ACC112 (cell line): ENCODE measurements around the gene SHISAL1.

Experiments
- H2AFZ ChIP-seq: fragments of 200-600 bp; sonication (generic); one replicate; pipeline ENCODE4 v1.6.0; 2017; ENCODE audit warnings: antibody characterized with exemption, low read length; ENCODE audit not compliant: unreplicated experiment
- H3K27ac ChIP-seq: fragments of 200-600 bp; sonication (generic); 2 replicates; pipeline ENCODE4 v1.5.1; 2014; ENCODE audit warnings: low read depth, mild to moderate bottlenecking, antibody characterized with exemption, low read length, moderate library complexity
- H3K27me3 ChIP-seq: fragments of 200-600 bp; sonication (generic); 2 replicates; pipeline ENCODE4 v1.6.1; 2014; ENCODE audit warnings: mild to moderate bottlenecking, antibody characterized with exemption, low read length, moderate library complexity, mixed read lengths; ENCODE audit not compliant: insufficient read depth
- H3K36me3 ChIP-seq: fragments of 200-600 bp; sonication (generic); 2 replicates; pipeline ENCODE4 v1.6.1; 2016; ENCODE audit warnings: mild to moderate bottlenecking, antibody characterized with exemption, low read length, moderate library complexity, mixed read lengths; ENCODE audit not compliant: insufficient read depth
- H3K4me1 ChIP-seq: fragments of 200-600 bp; sonication (generic); one replicate; pipeline ENCODE4 v1.6.1; 2016; ENCODE audit warnings: low read length, mixed read lengths; ENCODE audit not compliant: insufficient read depth, unreplicated experiment, control insufficient read depth
- H3K4me3 ChIP-seq: fragments of 200-600 bp; sonication (generic); 2 replicates; pipeline ENCODE4 v1.5.1; 2014; ENCODE audit warnings: mild to moderate bottlenecking, low read depth, low read length
- H3K79me2 ChIP-seq: fragments of 200-600 bp; sonication (generic); one replicate; pipeline ENCODE4 v1.6.0; 2016; ENCODE audit warnings: low read length; ENCODE audit not compliant: control insufficient read depth, unreplicated experiment, insufficient read depth

Gene SHISAL1

DNA sequence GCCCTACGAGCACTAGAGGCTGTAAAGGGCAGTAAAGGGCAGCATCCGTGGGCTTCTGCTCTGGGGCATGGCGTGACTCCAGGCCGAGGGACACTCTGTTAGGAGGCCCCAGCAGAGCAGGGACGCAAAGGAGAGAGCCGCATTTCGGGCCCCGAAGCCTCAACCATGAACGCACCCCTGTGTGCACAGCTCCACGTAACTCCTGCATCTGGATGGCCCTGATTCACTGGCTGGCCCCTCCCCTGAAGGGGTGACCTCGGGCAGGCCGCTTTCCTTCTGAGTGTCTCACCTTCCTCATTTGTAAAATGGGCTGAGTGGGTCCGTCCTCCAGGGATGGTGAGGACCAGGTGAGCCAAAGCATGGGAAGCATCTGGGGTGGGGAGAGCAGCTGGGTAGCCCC, 13.6 kb downstream of the SHISAL1 start:
- Histone ChIP-seq H3K4me1 (no peaks in the 10 kb centered on the region), H3K27me3 (no peaks in the 10 kb centered on the region), H3K4me3 (no peak overlapping the region), H3K36me3 (no peaks in the 10 kb centered on the region), H2AFZ (no peak overlapping the region), H3K27ac (no peak overlapping the region), H3K79me2 (no peaks in the 10 kb centered on the region)

- H3K79me2 ChIP-seq: no peaks in the 10 kb centered on the region
- no peaks in the 10 kb centered on the region for H3K36me3 ChIP-seq
- no peaks in the 10 kb centered on the region for H3K27me3 ChIP-seq
- no peak overlapping the region for H2AFZ ChIP-seq
- no peak overlapping the region for H3K4me3 ChIP-seq
- no peak overlapping the region for H3K27ac ChIP-seq
- H3K4me1 ChIP-seq: no peaks in the 10 kb centered on the region
These were observed 14.2 kb downstream of the SHISAL1 start for GRCh38 chr22:44298406-44299091.

DNA sequence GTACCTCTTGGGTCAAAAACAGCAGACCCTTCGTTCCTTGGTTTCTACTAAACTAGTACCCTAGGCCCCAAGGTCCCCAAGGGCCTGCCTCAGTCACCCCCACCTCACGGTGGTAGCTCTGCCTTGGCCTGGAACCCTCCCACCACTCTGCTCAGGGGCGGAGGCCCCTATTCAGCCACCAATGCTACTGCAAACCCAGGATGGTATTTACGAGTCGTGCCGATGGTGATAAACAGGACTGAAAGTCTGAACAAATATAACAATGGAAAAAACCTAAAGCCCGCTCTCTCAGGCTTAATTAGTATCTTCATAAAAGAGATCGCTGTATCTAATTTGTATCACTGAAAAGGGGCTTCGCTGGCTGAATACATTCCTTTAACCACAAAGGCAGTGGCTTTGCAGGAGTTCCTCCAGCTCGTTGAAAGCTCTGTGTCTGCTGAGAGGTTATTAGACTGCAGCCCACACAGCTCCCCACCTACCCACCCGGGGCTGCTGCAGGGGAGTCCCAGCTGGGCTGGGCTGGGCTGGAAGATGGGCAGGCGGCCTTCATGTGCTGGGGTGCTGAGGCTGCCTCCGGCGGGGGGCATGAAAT, 15.2 kb downstream of the SHISAL1 start:
- no peaks in the 10 kb centered on the region for H3K36me3 ChIP-seq
- H3K79me2 ChIP-seq: no peaks in the 10 kb centered on the region
- H3K27me3 ChIP-seq: no peaks in the 10 kb centered on the region
- H3K4me1 ChIP-seq: no peaks in the 10 kb centered on the region
- H3K4me3 ChIP-seq: no peak overlapping the region
- no peak overlapping the region for H2AFZ ChIP-seq
- no peak overlapping the region for H3K27ac ChIP-seq

GRCh38 chr22:44295406-44295805, 17.3 kb downstream of the SHISAL1 start:
- Histone ChIP-seq H2AFZ (no peak overlapping the region), H3K36me3 (no peaks in the 10 kb centered on the region), H3K4me3 (no peak overlapping the region), H3K79me2 (no peaks in the 10 kb centered on the region), H3K4me1 (peaks cover 4% of the 10 kb centered on the region), H3K27me3 (no peaks in the 10 kb centered on the region), H3K27ac (no peak overlapping the region)

DNA sequence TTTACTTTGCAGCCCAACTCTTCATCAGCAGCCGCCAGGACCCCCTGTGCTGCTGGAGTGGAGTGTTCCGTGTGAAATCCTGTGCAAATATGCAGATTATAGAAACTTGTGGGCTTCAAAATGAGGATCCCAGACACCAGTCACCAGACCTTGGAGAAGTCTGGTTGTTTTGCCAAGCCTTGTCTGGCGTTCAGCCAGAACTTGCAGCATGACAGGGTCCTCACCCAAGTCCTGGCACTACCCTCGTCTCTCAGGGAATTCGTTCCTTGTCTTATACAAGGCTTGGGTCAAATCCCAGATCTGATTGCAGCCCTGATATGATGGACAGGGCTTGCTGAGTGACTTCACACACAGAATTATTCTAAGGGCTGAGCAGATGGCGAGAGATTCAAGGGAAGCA, 18.9 kb downstream of the SHISAL1 start:
- Histone ChIP-seq H3K4me3 (no peak overlapping the region), H3K36me3 (no peaks in the 10 kb centered on the region), H3K27me3 (no peaks in the 10 kb centered on the region), H3K27ac (no peak overlapping the region), H2AFZ (no peak overlapping the region), H3K4me1 (peaks cover 4% of the 10 kb centered on the region), H3K79me2 (no peaks in the 10 kb centered on the region)

GRCh38 chr22:44293034-44293433, 19.7 kb downstream of the SHISAL1 start:
- H3K79me2 ChIP-seq: no peaks in the 10 kb centered on the region
- H3K36me3 ChIP-seq: no peaks in the 10 kb centered on the region
- H3K4me3 ChIP-seq: no peak overlapping the region
- H3K27ac ChIP-seq: no peak overlapping the region
- H3K27me3 ChIP-seq: no peaks in the 10 kb centered on the region
- H2AFZ ChIP-seq: no peak overlapping the region
- peaks cover 4% of the 10 kb centered on the region for H3K4me1 ChIP-seq

- no peak overlapping the region for H3K4me3 ChIP-seq
- no peaks in the 10 kb centered on the region for H3K79me2 ChIP-seq
- no peak overlapping the region for H3K27ac ChIP-seq
- no peaks in the 10 kb centered on the region for H3K36me3 ChIP-seq
- H2AFZ ChIP-seq: no peak overlapping the region
- H3K4me1 ChIP-seq: peaks cover 4% of the 10 kb centered on the region
- H3K27me3 ChIP-seq: no peaks in the 10 kb centered on the region
These were observed 20.2 kb downstream of the SHISAL1 start for GRCh38 chr22:44292521-44292920.

DNA sequence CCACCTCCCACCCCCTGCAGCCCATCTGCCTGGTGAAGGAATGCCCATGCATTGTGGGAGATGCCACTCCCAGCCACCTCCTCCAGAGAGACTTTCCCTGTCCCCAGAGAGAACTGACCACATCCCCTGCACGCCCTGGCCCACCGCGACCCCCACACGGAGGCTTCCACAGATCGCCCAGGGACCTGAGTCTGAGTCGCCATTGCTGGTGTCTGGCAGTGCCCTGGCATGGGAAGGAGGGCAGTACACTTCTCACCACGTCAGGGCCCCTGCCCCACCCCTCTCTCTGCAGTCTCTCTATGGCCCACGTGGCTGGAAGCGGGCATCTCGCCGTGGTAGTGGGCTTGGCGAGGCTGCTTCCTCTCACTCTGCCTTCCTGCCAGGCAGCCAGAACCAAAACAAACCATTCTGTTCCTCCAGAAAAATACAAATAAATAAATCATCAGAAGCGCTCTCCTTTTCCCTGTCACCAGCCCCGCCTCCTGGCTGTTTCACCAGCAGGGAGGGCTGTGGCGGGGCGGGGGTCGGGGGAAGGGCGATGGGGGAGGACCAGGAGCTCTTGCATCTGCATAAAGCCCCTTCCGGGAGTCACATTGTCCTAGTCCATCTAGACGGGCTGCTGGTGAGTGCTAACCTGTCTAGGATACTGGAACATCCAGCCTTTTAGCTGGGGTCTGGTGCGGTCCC, 20.9 kb downstream of the SHISAL1 start:
- no peaks in the 10 kb centered on the region for H3K27me3 ChIP-seq
- no peak overlapping the region for H2AFZ ChIP-seq
- H3K36me3 ChIP-seq: no peaks in the 10 kb centered on the region

DNA sequence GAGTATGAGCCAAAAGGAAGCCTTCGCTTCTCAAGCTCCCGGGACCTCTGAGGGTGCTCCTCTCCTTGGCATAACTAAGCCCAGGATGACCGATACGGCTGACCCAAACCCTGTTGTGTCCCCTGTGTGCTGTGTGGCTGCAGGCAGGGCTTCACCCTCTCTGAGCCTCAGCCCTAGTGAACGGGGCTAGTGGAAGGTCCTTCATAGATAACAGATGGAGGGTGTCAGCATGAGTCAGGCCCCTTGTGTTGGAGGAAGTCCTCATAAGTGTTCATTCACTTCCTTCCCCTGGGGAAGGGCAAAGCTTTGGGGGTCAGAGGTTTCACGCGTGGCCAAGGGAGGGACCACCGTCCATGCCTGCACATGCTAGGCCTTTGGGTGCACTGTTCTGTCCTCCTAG, 21.5 kb downstream of the SHISAL1 start:
- H3K36me3 ChIP-seq: no peaks in the 10 kb centered on the region
- no peaks in the 10 kb centered on the region for H3K79me2 ChIP-seq
- H2AFZ ChIP-seq: no peak overlapping the region
- H3K4me3 ChIP-seq: no peak overlapping the region
- no peak overlapping the region for H3K27ac ChIP-seq
- H3K27me3 ChIP-seq: no peaks in the 10 kb centered on the region
- H3K4me1 ChIP-seq: peaks cover 4% of the 10 kb centered on the region

More for the DNA sequence above, 20.9 kb downstream of the SHISAL1 start:
- H3K27ac ChIP-seq: no peak overlapping the region
- peaks cover 4% of the 10 kb centered on the region for H3K4me1 ChIP-seq
- H3K79me2 ChIP-seq: no peaks in the 10 kb centered on the region
- no peak overlapping the region for H3K4me3 ChIP-seq

- H3K4me1 ChIP-seq: peaks cover 4% of the 10 kb centered on the region
- no peak overlapping the region for H2AFZ ChIP-seq
- no peaks in the 10 kb centered on the region for H3K27me3 ChIP-seq
- H3K79me2 ChIP-seq: no peaks in the 10 kb centered on the region
- H3K36me3 ChIP-seq: no peaks in the 10 kb centered on the region
- H3K27ac ChIP-seq: no peak overlapping the region
- no peak overlapping the region for H3K4me3 ChIP-seq
These were observed 23.2 kb downstream of the SHISAL1 start for GRCh38 chr22:44289414-44290171.
